Muscle layer of duodenum (tissue), 2 donors: ENCODE results near the gene NISCH.

Source experiments
- H3K27ac ChIP-seq: one replicate; pipeline ENCODE4 v1.7.0; 2013; ENCODE audit warnings: mild to moderate bottlenecking, low read length
- H3K27me3 ChIP-seq: one replicate; pipeline ENCODE4 v1.7.0; 2013; ENCODE audit warnings: low read depth, mild to moderate bottlenecking, control low read depth, low read length
- H3K36me3 ChIP-seq, 2 donors: one replicate each; pipeline ENCODE4 v1.7.0; 2013; ENCODE audit warnings: low read length in 2 of 2, control low read depth in 1 of 2, mild to moderate bottlenecking in 1 of 2; ENCODE audit not compliant: insufficient read depth in 2 of 2, control insufficient read depth in 1 of 2
- H3K4me1 ChIP-seq, 2 donors: one replicate each; pipeline ENCODE4 v1.7.0; 2013; ENCODE audit warnings: low read length in 2 of 2, mild to moderate bottlenecking in 2 of 2, control low read depth in 1 of 2, moderate library complexity in 1 of 2; ENCODE audit not compliant: insufficient read depth in 2 of 2, control insufficient read depth in 1 of 2
- H3K4me3 ChIP-seq, 2 donors: one replicate each; pipeline ENCODE4 v1.7.0; 2013; ENCODE audit warnings: low read length in 2 of 2, low read depth in 1 of 2, mild to moderate bottlenecking in 1 of 2
- H3K9me3 ChIP-seq, 2 donors: one replicate each; pipeline ENCODE4 v1.7.0; 2013; ENCODE audit warnings: low read length in 2 of 2, control low read depth in 1 of 2, mild to moderate bottlenecking in 1 of 2; ENCODE audit not compliant: control insufficient read depth in 1 of 2
- donor health status: healthy.

NISCH gene

DNA sequence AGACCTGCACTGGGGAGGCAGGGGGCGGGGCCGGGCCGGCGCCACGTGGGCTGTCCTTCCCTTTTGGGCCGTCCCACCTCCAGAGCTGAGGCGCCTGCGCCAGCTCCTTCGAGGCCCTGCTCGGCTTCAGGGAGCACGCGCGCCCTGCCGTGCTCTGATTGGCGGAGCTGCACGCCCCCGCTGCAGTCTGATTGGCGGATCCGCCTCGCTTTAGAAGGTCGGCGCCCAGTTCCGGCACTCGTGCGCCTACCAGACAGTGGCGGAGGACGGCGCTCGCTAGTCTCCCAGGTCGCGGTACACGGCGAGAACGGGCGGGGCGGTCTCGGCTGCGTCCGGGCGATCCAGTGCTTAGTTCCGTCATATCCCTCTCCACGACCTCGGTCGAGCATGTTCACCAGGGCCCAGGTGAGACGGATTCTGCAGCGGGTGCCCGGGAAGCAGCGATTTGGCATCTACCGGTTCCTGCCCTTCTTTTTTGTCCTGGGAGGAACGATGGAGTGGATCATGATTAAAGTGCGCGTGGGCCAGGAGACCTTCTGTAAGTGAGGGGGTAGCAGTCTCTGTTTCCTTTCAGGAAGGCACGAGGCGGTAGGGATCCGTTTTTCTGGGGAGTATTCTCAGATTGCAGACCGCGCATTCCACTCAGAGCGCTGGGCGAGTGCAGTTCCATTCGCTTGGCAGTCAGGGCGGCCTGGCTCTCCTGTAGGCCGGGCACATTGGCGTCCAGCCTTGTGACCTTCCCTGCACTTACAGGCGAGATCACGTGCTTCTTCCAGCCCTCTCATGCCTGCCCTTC is 81.2 kb downstream of the NISCH start, which contains the start of gene UQCC5:
TSS of gene UQCC5 (plus strand) at position 237 of the 796 bp plus-strand sequence. CDS start at position 388, 151 bp downstream.
- Histone ChIP-seq H3K27ac (peak within 1 kb of the TSS; percentile 82), H3K9me3 (no peaks in the 10 kb centered on the region), H3K4me1 (peaks cover 8 to 32% of the 10 kb centered on the region in 2 donors), H3K4me3 (peak within 1 kb of the TSS; percentile 75 to 81), H3K36me3 (peaks cover 4 to 6% of the 10 kb centered on the region in 2 donors), H3K27me3 (no peaks in the 10 kb centered on the region)

DNA sequence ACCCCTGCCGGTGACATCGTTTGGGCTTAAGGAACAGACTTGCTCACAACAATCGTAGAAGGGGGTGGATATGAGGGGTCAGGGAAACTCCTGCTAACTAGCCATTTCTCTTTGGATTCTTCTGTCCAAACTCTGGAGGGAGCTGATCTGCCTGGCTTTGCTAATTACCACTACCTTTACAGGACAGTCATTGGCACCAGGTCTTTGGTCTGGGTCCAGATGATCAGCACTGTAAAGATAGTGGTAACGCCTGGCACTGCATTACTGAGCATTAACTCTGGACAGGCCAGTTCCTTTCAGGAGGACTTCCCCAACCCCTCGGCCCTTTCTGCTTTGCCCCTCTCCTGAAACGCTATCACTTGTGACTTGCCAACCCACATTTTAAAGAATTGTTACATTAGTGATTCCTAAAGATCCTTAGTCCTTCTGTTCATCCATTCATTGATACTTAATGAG is 81.8 kb downstream of the NISCH start:
- Histone ChIP-seq H3K36me3 (peaks cover 4 to 9% of the 10 kb centered on the region in 2 donors), H3K27ac (peak overlapping the region; percentile 82), H3K27me3 (no peaks in the 10 kb centered on the region), H3K4me3 (peak overlapping the region; percentile 75 to 81), H3K9me3 (no peaks in the 10 kb centered on the region), H3K4me1 (peaks cover 8 to 31% of the 10 kb centered on the region in 2 donors)

GRCh38 chr3:52537726-52538421 is 82.5 kb downstream of the NISCH start:
- H3K27ac ChIP-seq = peak overlapping the region; percentile 82

DNA sequence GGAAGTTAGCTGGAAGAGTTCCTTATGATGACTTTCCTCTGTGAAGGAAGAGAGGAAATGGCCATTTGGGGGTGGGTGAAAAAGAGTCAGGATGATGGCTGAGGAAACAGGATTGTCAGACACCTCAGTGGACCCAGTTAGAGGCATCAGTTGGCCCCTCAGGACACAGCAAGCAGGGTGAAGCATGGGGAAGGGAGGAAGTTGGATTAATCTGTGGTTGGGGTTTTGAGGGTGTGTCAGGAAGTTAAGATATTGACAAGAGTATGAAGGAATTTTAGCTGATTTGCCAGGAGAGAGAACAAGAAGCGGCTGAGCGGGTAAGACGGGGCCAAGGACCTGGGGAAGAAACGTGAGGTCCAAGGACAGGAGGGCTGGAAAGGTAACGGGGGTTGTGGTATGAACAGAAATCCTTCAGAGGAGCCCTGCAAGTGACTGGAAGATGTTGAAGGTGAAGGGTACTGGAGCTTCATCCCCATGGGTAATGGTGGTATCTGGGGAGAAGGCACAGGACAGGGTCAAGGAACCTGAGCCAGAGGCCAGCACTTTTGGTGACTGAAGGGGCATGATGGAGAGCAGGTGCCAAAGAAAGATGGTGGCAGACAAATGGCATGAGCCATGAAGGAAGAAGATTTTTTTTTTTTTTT is 83.7 kb downstream of the NISCH start:
- Histone ChIP-seq H3K27ac (no peak overlapping the region), H3K4me3 (no peak overlapping the region), H3K36me3 (peaks cover 4 to 9% of the 10 kb centered on the region in 2 donors), H3K9me3 (no peaks in the 10 kb centered on the region), H3K4me1 (peaks cover 8 to 23% of the 10 kb centered on the region in 2 donors), H3K27me3 (no peaks in the 10 kb centered on the region)

More at GRCh38 chr3:52537726-52538421, 82.5 kb downstream of the NISCH start:
- Histone ChIP-seq H3K9me3 (no peaks in the 10 kb centered on the region), H3K4me1 (peaks cover 8 to 25% of the 10 kb centered on the region in 2 donors), H3K36me3 (peaks cover 4 to 9% of the 10 kb centered on the region in 2 donors), H3K4me3 (peak overlapping the region; percentile 75 to 81), H3K27me3 (no peaks in the 10 kb centered on the region)

GRCh38 chr3:52541050-52541449 is 85.6 kb downstream of the NISCH start:
- H3K4me3 ChIP-seq = no peak overlapping the region
- H3K9me3 ChIP-seq = no peaks in the 10 kb centered on the region
- H3K36me3 ChIP-seq = peaks cover 9 to 10% of the 10 kb centered on the region in 2 donors
- H3K27me3 ChIP-seq = no peaks in the 10 kb centered on the region
- peaks cover 8 to 23% of the 10 kb centered on the region in 2 donors for H3K4me1 ChIP-seq
- H3K27ac ChIP-seq = no peak overlapping the region
